ENCODE measurements around the gene FAM229B.

DNA sequence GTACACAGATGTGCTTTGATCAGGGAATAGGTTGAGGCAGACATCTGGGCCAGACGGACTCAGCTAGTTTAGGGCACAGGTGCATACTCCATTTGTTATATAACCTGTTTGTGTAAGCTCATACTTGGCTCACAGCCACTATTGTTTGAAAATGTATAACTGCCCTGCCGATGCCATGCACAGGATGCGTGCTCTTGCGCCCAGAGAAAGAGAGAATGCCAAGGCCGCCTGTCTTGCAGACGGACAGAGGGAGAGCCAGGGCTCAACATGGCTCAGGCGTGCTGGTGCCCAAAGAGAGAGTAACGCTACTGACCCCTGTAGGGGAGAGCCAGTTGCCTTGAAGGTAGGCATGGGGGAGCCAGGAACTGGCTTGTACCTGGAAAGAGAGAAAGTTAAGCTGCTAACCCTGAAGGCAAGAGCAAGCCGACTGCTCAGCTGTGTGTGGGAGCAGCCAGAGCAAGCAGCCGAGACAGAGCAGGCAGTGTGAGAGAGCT lies 57.7 kb downstream of the FAM229B start:
- TF ChIP-seq, protein P1, sequence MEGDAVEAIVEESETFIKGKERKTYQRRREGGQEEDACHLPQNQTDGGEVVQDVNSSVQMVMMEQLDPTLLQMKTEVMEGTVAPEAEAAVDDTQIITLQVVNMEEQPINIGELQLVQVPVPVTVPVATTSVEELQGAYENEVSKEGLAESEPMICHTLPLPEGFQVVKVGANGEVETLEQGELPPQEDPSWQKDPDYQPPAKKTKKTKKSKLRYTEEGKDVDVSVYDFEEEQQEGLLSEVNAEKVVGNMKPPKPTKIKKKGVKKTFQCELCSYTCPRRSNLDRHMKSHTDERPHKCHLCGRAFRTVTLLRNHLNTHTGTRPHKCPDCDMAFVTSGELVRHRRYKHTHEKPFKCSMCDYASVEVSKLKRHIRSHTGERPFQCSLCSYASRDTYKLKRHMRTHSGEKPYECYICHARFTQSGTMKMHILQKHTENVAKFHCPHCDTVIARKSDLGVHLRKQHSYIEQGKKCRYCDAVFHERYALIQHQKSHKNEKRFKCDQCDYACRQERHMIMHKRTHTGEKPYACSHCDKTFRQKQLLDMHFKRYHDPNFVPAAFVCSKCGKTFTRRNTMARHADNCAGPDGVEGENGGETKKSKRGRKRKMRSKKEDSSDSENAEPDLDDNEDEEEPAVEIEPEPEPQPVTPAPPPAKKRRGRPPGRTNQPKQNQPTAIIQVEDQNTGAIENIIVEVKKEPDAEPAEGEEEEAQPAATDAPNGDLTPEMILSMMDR (IDR thresholded peaks at IDR 0.05 in 8 of 11, conservative IDR thresholded peaks at IDR 0.05 in 3 of 11) = no peak
- TF ChIP-seq POLR2A (IDR thresholded peaks at IDR 0.05) (no peak), POLR2AphosphoS5 (IDR thresholded peaks at IDR 0.05) (no peak)

Data from spleen (tissue), 7 donors.